CD14-positive monocyte (primary cell): ENCODE data around the gene YAE1. TPM values are rescaled to one million over a fixed set of nuclear protein-coding genes. Genes with fewer than 3 reads are reported as not detected.

Experiments
- DNase-seq, 3 donors: peaks; one replicate each; pipeline ENCODE4 v3.0.0-alpha.2; 2011 to 2022
- H2AFZ ChIP-seq: 2 replicates; pipeline ENCODE4 v1.6.0; 2012; ENCODE audit warnings: mild to moderate bottlenecking, low read depth, low read length, inconsistent platforms; ENCODE audit not compliant: insufficient read depth, poor library complexity, severe bottlenecking
- H3K27ac ChIP-seq, 2 donors: 1 replicate in 1 of 2; 2 replicates in 1 of 2; pipeline ENCODE4 v1.5.1; 2012 to 2013; ENCODE audit warnings: low read length in 2 of 2, control low read depth in 1 of 2, inconsistent platforms in 1 of 2, low read depth in 1 of 2, mild to moderate bottlenecking in 1 of 2
- H3K27me3 ChIP-seq, 2 donors: one replicate each; pipeline versions ENCODE4 v1.6.0 to v1.6.1; 2011 to 2013; ENCODE audit warnings: low read length in 2 of 2; ENCODE audit not compliant: control insufficient read depth in 2 of 2, insufficient read depth in 2 of 2
- H3K36me3 ChIP-seq, 2 donors: replicated peaks in 1 of 2; 1 replicate in 1 of 2; 2 replicates in 1 of 2; pipeline versions ENCODE4 v1.5.1 to v1.6.1; 2012 to 2013; ENCODE audit warnings: low read length in 2 of 2, control low read depth in 1 of 2, inconsistent platforms in 1 of 2, mild to moderate bottlenecking in 1 of 2; ENCODE audit not compliant: insufficient read depth in 2 of 2, control insufficient read depth in 1 of 2
- H3K4me1 ChIP-seq, 2 donors: 1 replicate in 1 of 2; 2 replicates in 1 of 2; pipeline versions ENCODE4 v1.5.1 to v1.6.1; 2012 to 2013; ENCODE audit warnings: low read length in 2 of 2, control low read depth in 1 of 2, inconsistent platforms in 1 of 2, mild to moderate bottlenecking in 1 of 2, moderate library complexity in 1 of 2; ENCODE audit not compliant: insufficient read depth in 2 of 2, control insufficient read depth in 1 of 2
- H3K4me2 ChIP-seq: replicated peaks from 2 replicates; pipeline ENCODE3; 2012; ENCODE audit warnings: low read length, moderate library complexity, mild to moderate bottlenecking; ENCODE audit not compliant: poor library complexity, severe bottlenecking; ENCODE audit errors: extremely low read depth
- H3K4me3 ChIP-seq, 3 experiments: fragments of 200-600 bp in 1 of 3; sonication (generic) in 1 of 3; replicated peaks in 1 of 3; 1 replicate in 2 of 3; 2 replicates in 1 of 3; pipeline ENCODE4 v1.5.1; 2011 to 2013; ENCODE audit warnings: low read length in 3 of 3, mild to moderate bottlenecking in 3 of 3, control low read depth in 2 of 3, low read depth in 2 of 3, inconsistent platforms in 1 of 3, moderate library complexity in 1 of 3
- H3K79me2 ChIP-seq: 2 replicates; pipeline ENCODE4 v1.6.0; 2012; ENCODE audit warnings: mild to moderate bottlenecking, control low read depth, inconsistent platforms, low read length, moderate library complexity; ENCODE audit not compliant: insufficient read depth
- H3K9ac ChIP-seq: 2 replicates; pipeline ENCODE4 v1.6.0; 2017; ENCODE audit warnings: low read length, mild to moderate bottlenecking; ENCODE audit not compliant: insufficient read depth, poor library complexity, severe bottlenecking
- H3K9me3 ChIP-seq, 2 donors: replicated peaks in 1 of 2; 1 replicate in 1 of 2; 2 replicates in 1 of 2; pipeline versions ENCODE4 v1.5.1 to v1.6.1; 2012 to 2013; ENCODE audit warnings: low read length in 2 of 2, control low read depth in 1 of 2; ENCODE audit not compliant: control insufficient read depth in 1 of 2, insufficient read depth in 1 of 2
- H4K20me1 ChIP-seq: 2 replicates; pipeline ENCODE4 v1.6.0; 2012; ENCODE audit warnings: mild to moderate bottlenecking, low read length, control low read depth, moderate library complexity; ENCODE audit not compliant: insufficient read depth
- H3K27ac Mint-ChIP-seq, 7 donors: one replicate each; pipeline ENCODE4 v1.8.0; 2020; ENCODE audit warnings: mild to moderate bottlenecking in 7 of 7, mixed read lengths in 7 of 7, moderate library complexity in 6 of 7, inconsistent platforms in 2 of 7
- H3K27me3 Mint-ChIP-seq, 3 donors: one replicate each; pipeline ENCODE4 v1.8.0; 2021 to 2022; ENCODE audit warnings: low read depth in 3 of 3, mild to moderate bottlenecking in 3 of 3, mixed read lengths in 3 of 3, moderate library complexity in 3 of 3, inconsistent platforms in 1 of 3
- H3K36me3 Mint-ChIP-seq, 2 donors: one replicate each; pipeline ENCODE4 v1.8.0; 2020; ENCODE audit warnings: mixed read lengths in 2 of 2, inconsistent platforms in 1 of 2, mild to moderate bottlenecking in 1 of 2
- H3K4me1 Mint-ChIP-seq: one replicate; pipeline ENCODE4 v1.8.0; 2020; ENCODE audit warnings: mild to moderate bottlenecking, mixed read lengths
- H3K4me3 Mint-ChIP-seq, 2 donors: one replicate each; pipeline ENCODE4 v1.8.0; 2020; ENCODE audit warnings: mild to moderate bottlenecking in 2 of 2, mixed read lengths in 2 of 2, moderate library complexity in 1 of 2
- H3K9me3 Mint-ChIP-seq, 7 donors: one replicate each; pipeline ENCODE4 v1.8.0; 2020 to 2022; ENCODE audit warnings: mixed read lengths in 7 of 7, mild to moderate bottlenecking in 6 of 7, moderate library complexity in 6 of 7, inconsistent platforms in 2 of 7
- CTCF ChIP-seq: fragments of 200-600 bp; IDR thresholded peaks from one replicate; pipeline ENCODE4 v1.8.0; 2022; ENCODE audit warnings: antibody characterized with exemption, mild to moderate bottlenecking
- WGBS: methylation state at CpG from one replicate; pipeline ENCODE4 v1.1.5; 2013; ENCODE audit warnings: missing lambda C conversion rate; ENCODE audit not compliant: insufficient coverage; 5-methylcytosine and 5-hydroxymethylcytosine counted together
- intact Hi-C, 2 donors: fragments of 100-400 bp; cut with micrococcal nuclease; formaldehyde crosslinking; loops; one replicate each; pipeline versions ENCODE4 v1.15.0 to v1.15.1; 2023
- polyA plus RNA-seq, 3 donors: library from polyadenylated mRNA; depleted of rRNA in 1 of 3; unstranded in 2 of 3; stranded (reverse) in 1 of 3; fragments of 300-500 nt in 2 of 3; fragments of >200 nt in 1 of 3; fragmentation: Illumina TruSeq in 2 of 3; gene quantifications; 1 replicate in 2 of 3; 2 replicates in 1 of 3; pipeline ENCODE4 v1.2.3, GENCODE V29; 2012 to 2021

The YAE1 gene
- polyA plus RNA-seq, 3 donors = 1.1 to 3.2 (median 2.7) TPM

- H3K27me3 Mint-ChIP-seq = no peaks in the 10 kb centered on the region
These were observed 18.9 kb upstream of the YAE1 start for GRCh38 chr7:39547336-39547735.

GRCh38 chr7:39550411-39550810, 15.8 kb upstream of the YAE1 start:
- Histone ChIP-seq H3K27ac (no peak overlapping the region), H3K79me2 (no peaks in the 10 kb centered on the region), H3K9ac (no peak overlapping the region), H3K4me2 (no peak overlapping the region), H3K4me1 (no peaks in the 10 kb centered on the region), H3K27me3 (no peaks in the 10 kb centered on the region), H2AFZ (no peak overlapping the region), H3K36me3 (no peaks in the 10 kb centered on the region), H4K20me1 (no peaks in the 10 kb centered on the region), H3K4me3 (no peak overlapping the region), H3K9me3 (peaks cover 11 to 20% of the 10 kb centered on the region in 2 donors)
- Mint-ChIP-seq H3K9me3 (peaks cover 9 to 30% (median 21%) of the 10 kb centered on the region in 7 donors), H3K4me3 (no peak overlapping the region), H3K27ac (no peak overlapping the region), H3K27me3 (no peaks in the 10 kb centered on the region), H3K36me3 (no peaks in the 10 kb centered on the region), H3K4me1 (no peaks in the 10 kb centered on the region)
- intact Hi-C loops = no loop called here
- no peak for TF ChIP-seq CTCF
- WGBS = 100% methylated on average over 2 of the region's 2 CpGs
- no peak for DNase-seq

More at GRCh38 chr7:39547336-39547735, 18.9 kb upstream of the YAE1 start:
- Mint-ChIP-seq H3K4me3 (no peak overlapping the region), H3K36me3 (no peaks in the 10 kb centered on the region), H3K4me1 (no peaks in the 10 kb centered on the region), H3K27ac (no peak overlapping the region), H3K9me3 (peaks cover 9 to 26% (median 21%) of the 10 kb centered on the region in 7 donors)
- Histone ChIP-seq H3K9me3 (peaks cover 11 to 20% of the 10 kb centered on the region in 2 donors), H3K27ac (no peak overlapping the region), H3K9ac (no peak overlapping the region), H3K36me3 (no peaks in the 10 kb centered on the region), H3K4me2 (no peak overlapping the region), H3K4me1 (no peaks in the 10 kb centered on the region), H2AFZ (no peak overlapping the region), H3K79me2 (no peaks in the 10 kb centered on the region), H3K27me3 (no peaks in the 10 kb centered on the region), H4K20me1 (no peaks in the 10 kb centered on the region), H3K4me3 (no peak overlapping the region)
- no peak for TF ChIP-seq CTCF
- intact Hi-C loops = no loop called here
- no CpG with 5 or more reads among the region's 2 CpGs for WGBS
- no peak for DNase-seq
